H1 (cell line): ENCODE data around the gene RAB43. TPM values are rescaled to one million over a fixed set of nuclear protein-coding genes. Genes with fewer than 3 reads are reported as not detected.

Source experiments
- POU5F1 ChIP-seq: IDR thresholded peaks from 2 replicates; pipeline ENCODE4 v1.6.1; 2011; ENCODE audit warnings: low read depth, mild to moderate bottlenecking, low read length, moderate library complexity
- SP4 ChIP-seq: IDR thresholded peaks from 2 replicates; pipeline ENCODE4 v1.6.1; 2012; ENCODE audit warnings: low read length, inconsistent platforms
- polyA plus RNA-seq, 7 experiments: library from polyadenylated mRNA; depleted of rRNA in 3 of 7; stranded (reverse) in 5 of 7; unstranded in 2 of 7; fragments of >200 nt in 5 of 7; fragments of 200-250 nt in 2 of 7; gene quantifications; 1 replicate in 5 of 7; 2 replicates in 1 of 7; 4 replicates in 1 of 7; pipeline versions ENCODE4 v1.2.1 to v1.2.3, GENCODE V29; 2011 to 2013; ENCODE audit warnings: missing spikeins in 2 of 7, mixed read lengths in 2 of 7
- total RNA-seq: library from RNA; stranded (reverse); fragmentation: NEBNext Ultra II Directional; extraction: Animal tissue kit (Norgen Biotek cat#: 25700); gene quantifications from 2 replicates; pipeline ENCODE4 v1.2.1, GENCODE V29; 2021
- TF ChIP-seq, protein P1 (sequence below): IDR thresholded peaks from 2 replicates; pipeline ENCODE4 v1.6.1; 2012; ENCODE audit warnings: inconsistent platforms

RAB43 gene
- total and polyA plus RNA-seq, 2 of the 8 experiments (the other 6 are each of a cell fraction or from before 2014, with no cell fraction given): 13.1 to 19.4 TPM

DNA sequence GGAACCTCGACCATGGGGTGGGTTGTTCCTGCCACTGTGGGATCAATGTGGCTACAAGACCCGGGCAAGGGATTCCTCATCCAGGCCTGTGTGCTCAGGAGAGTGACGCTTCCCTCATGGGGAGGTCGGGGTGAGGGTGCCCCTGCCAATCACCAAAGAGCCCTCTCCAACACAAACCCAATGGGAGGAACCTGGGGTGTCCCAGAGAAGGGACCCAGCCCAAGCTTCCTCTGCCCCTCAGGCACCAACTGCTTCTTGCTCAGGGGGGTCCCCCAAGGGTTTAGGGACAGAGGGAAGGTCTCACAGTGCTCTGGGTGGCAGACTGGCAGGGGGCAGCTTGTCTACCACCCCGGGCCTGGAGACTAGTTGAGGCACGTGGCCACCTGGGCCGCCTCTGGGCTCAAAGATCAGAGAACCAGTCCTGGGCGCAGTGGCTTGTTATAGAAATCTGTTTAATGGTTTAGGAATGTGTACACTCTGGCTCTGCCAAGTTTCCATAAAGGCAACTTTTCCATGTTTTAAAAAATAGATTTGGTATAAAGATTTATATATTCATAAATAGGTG lies 34.4 kb downstream of the RAB43 start (continued):
- TF ChIP-seq POU5F1: no peak
- TF ChIP-seq, protein P1, sequence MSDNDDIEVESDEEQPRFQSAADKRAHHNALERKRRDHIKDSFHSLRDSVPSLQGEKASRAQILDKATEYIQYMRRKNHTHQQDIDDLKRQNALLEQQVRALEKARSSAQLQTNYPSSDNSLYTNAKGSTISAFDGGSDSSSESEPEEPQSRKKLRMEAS: no peak
- no peak for TF ChIP-seq SP4
